Measurements from ENCODE around the gene MAP4. TPM values are rescaled to one million over a fixed set of nuclear protein-coding genes. Genes with fewer than 3 reads are reported as not detected.

Gene MAP4
- total and polyA plus RNA-seq, 2 donors (not counting 1 experiment from before 2014, with no cell fraction given): 39.2 to 132 TPM

GRCh38 chr3:47916201-47916600 lies 100.0 kb downstream of the MAP4 start:
- Histone ChIP-seq H3K9ac (ENCODE audit: low read length) (no peak overlapping the region), H3K9me3 (ENCODE audit: control extremely low read depth in 1 of 3, control insufficient read depth in 2 of 3, insufficient read depth in 1 of 3, low read length in 2 of 3) (no peaks in the 10 kb centered on the region), H3K36me3 (replicated peaks in 1 of 2; ENCODE audit: control extremely low read depth in 1 of 2, control insufficient read depth in 1 of 2, extremely low read depth in 1 of 2, insufficient read depth in 2 of 2, low read length in 1 of 2) (peaks cover 8 to 54% of the 10 kb centered on the region in 2 experiments), H3K27ac (ENCODE audit: low read length in 2 of 2) (no peak overlapping the region), H3K4me2 (replicated peaks; ENCODE audit: low read depth, low read length, poor library complexity, severe bottlenecking) (no peak overlapping the region), H3K4me1 (ENCODE audit: control insufficient read depth in 2 of 2, insufficient read depth in 2 of 2, low read length in 2 of 2) (no peaks in the 10 kb centered on the region), H3K79me2 (ENCODE audit: control insufficient read depth, insufficient read depth, low read length) (no peaks in the 10 kb centered on the region), H3K27me3 (replicated peaks in 1 of 4; ENCODE audit: control extremely low read depth in 1 of 4, control insufficient read depth in 3 of 4, insufficient read depth in 4 of 4, low read length in 3 of 4) (no peaks in the 10 kb centered on the region), H3K4me3 (ENCODE audit: control extremely low read depth in 1 of 5, extremely low read depth in 1 of 5, insufficient read depth in 1 of 5, low read depth in 2 of 5, low read length in 4 of 5) (no peak overlapping the region), H4K20me1 (ENCODE audit: control insufficient read depth, insufficient read depth, low read length, poor library complexity, severe bottlenecking) (no peaks in the 10 kb centered on the region), H2AFZ (ENCODE audit: insufficient read depth, low read depth, low read length, poor library complexity, severe bottlenecking) (no peak overlapping the region)
- DNase-seq (no peak), ATAC-seq (ENCODE audit: low read depth) (no peak)
- Mint-ChIP-seq H3K4me1 (no peaks in the 10 kb centered on the region), H3K4me3 (no peak overlapping the region), H3K27me3 (no peaks in the 10 kb centered on the region), H3K27ac (no peak overlapping the region), H3K9me3 (ENCODE audit: insufficient read depth) (no peaks in the 10 kb centered on the region)
- intact Hi-C loops (cut with micrococcal nuclease): no loop called here
- 100% methylated on average over 3 of the region's 5 CpGs for WGBS (ENCODE audit: insufficient coverage)
- POLR2A ChIA-PET: no interaction called here
- CTCF ChIA-PET: no interaction called here
- no peak for TF ChIP-seq EZH2 (IDR thresholded peaks at IDR 0.05; ENCODE audit: borderline replicate concordance, insufficient read depth, low read depth, low read length, poor library complexity, severe bottlenecking)
- TF ChIP-seq CTCF (IDR thresholded peaks at IDR 0.05): no peak

GRCh38 chr3:47912006-47912504 lies 104.2 kb downstream of the MAP4 start:
- H2AFZ ChIP-seq (ENCODE audit: insufficient read depth, low read depth, low read length, poor library complexity, severe bottlenecking): no peak overlapping the region
- no peaks in the 10 kb centered on the region for H3K9me3 ChIP-seq (ENCODE audit: control extremely low read depth in 1 of 3, control insufficient read depth in 2 of 3, insufficient read depth in 1 of 3, low read length in 2 of 3)
- H3K4me2 ChIP-seq (replicated peaks; ENCODE audit: low read depth, low read length, poor library complexity, severe bottlenecking): no peak overlapping the region
- DNase-seq (no peak), ATAC-seq (ENCODE audit: low read depth) (no peak)
- no peaks in the 10 kb centered on the region for H3K4me1 ChIP-seq (ENCODE audit: control insufficient read depth in 2 of 2, insufficient read depth in 2 of 2, low read length in 2 of 2)
- no peak overlapping the region for H3K27ac ChIP-seq (ENCODE audit: low read length in 2 of 2)
- TF ChIP-seq EZH2 (IDR thresholded peaks at IDR 0.05; ENCODE audit: borderline replicate concordance, insufficient read depth, low read depth, low read length, poor library complexity, severe bottlenecking) (no peak), CTCF (IDR thresholded peaks at IDR 0.05) (no peak)
- Mint-ChIP-seq H3K4me3 (no peak overlapping the region), H3K27ac (no peak overlapping the region), H3K9me3 (ENCODE audit: insufficient read depth) (no peaks in the 10 kb centered on the region), H3K4me1 (no peaks in the 10 kb centered on the region), H3K27me3 (no peaks in the 10 kb centered on the region)
- ChIA-PET POLR2A (no interaction called here), CTCF (no interaction called here)
- H4K20me1 ChIP-seq (ENCODE audit: control insufficient read depth, insufficient read depth, low read length, poor library complexity, severe bottlenecking): no peaks in the 10 kb centered on the region
- intact Hi-C loops (cut with micrococcal nuclease): no loop called here
- peaks cover 18 to 47% of the 10 kb centered on the region in 2 experiments for H3K36me3 ChIP-seq (replicated peaks in 1 of 2; ENCODE audit: control extremely low read depth in 1 of 2, control insufficient read depth in 1 of 2, extremely low read depth in 1 of 2, insufficient read depth in 2 of 2, low read length in 1 of 2)
- H3K27me3 ChIP-seq (replicated peaks in 1 of 4; ENCODE audit: control extremely low read depth in 1 of 4, control insufficient read depth in 3 of 4, insufficient read depth in 4 of 4, low read length in 3 of 4): no peaks in the 10 kb centered on the region
- H3K9ac ChIP-seq (ENCODE audit: low read length): no peak overlapping the region
- 100% methylated on average over 2 of the region's 6 CpGs for WGBS (ENCODE audit: insufficient coverage)
- H3K4me3 ChIP-seq (ENCODE audit: control extremely low read depth in 1 of 5, extremely low read depth in 1 of 5, insufficient read depth in 1 of 5, low read depth in 2 of 5, low read length in 4 of 5): no peak overlapping the region
- H3K79me2 ChIP-seq (ENCODE audit: control insufficient read depth, insufficient read depth, low read length): no peaks in the 10 kb centered on the region
